K562 (cell line): ENCODE data around the gene MAB21L2.

Source experiments
- BHLHE40 ChIP-seq: IDR thresholded peaks from 2 replicates; pipeline ENCODE4 v1.6.1; 2011; ENCODE audit warnings: low read length, improper control_type of control experiment
- JUND ChIP-seq, 2 experiments: IDR thresholded peaks; 2 replicates in 1 of 2; 3 replicates in 1 of 2; pipeline ENCODE4 v1.6.1; 2011; ENCODE audit warnings: borderline replicate concordance in 2 of 2, low read depth in 2 of 2, low read length in 2 of 2, improper control_type of control experiment in 1 of 2, missing biosample characterization in 1 of 2, missing genetic modification characterization in 1 of 2, missing genetic modification reagents in 1 of 2
- KAT7 ChIP-seq: sonication (generic); formaldehyde crosslinking; IDR thresholded peaks from 2 replicates; pipeline ENCODE4 v1.8.0; 2022; ENCODE audit warnings: missing genetic modification reagents, mild to moderate bottlenecking, borderline replicate concordance
- RFX5 ChIP-seq: IDR thresholded peaks from 2 replicates; pipeline ENCODE4 v1.6.1; 2011; ENCODE audit warnings: low read depth, mild to moderate bottlenecking, improper control_type of control experiment, low read length
- SMARCA4 ChIP-seq: fragments of 450-650 bp; IDR thresholded peaks from 2 replicates; pipeline ENCODE4 v1.6.1; 2016
- STAG1 ChIP-seq: sonication (generic); formaldehyde crosslinking; IDR thresholded peaks from 2 replicates; pipeline ENCODE4 v1.5.0; 2020; ENCODE audit warnings: missing genetic modification reagents, borderline replicate concordance
- TEAD1 ChIP-seq, 2 experiments: fragments of 450-650 bp in 1 of 2; sonication (generic) in 1 of 2; formaldehyde crosslinking; IDR thresholded peaks; 2 replicates each; pipeline versions ENCODE4 v1.4.0 to v1.8.0; 2020 to 2022; ENCODE audit warnings: mild to moderate bottlenecking in 2 of 2, missing genetic modification reagents in 1 of 2
- TF ChIP-seq, protein P1 (sequence below): sonication (generic); formaldehyde crosslinking; IDR thresholded peaks from 2 replicates; pipeline ENCODE4 v1.9.0; 2022; ENCODE audit warnings: mild to moderate bottlenecking, missing genetic modification reagents

DNA sequence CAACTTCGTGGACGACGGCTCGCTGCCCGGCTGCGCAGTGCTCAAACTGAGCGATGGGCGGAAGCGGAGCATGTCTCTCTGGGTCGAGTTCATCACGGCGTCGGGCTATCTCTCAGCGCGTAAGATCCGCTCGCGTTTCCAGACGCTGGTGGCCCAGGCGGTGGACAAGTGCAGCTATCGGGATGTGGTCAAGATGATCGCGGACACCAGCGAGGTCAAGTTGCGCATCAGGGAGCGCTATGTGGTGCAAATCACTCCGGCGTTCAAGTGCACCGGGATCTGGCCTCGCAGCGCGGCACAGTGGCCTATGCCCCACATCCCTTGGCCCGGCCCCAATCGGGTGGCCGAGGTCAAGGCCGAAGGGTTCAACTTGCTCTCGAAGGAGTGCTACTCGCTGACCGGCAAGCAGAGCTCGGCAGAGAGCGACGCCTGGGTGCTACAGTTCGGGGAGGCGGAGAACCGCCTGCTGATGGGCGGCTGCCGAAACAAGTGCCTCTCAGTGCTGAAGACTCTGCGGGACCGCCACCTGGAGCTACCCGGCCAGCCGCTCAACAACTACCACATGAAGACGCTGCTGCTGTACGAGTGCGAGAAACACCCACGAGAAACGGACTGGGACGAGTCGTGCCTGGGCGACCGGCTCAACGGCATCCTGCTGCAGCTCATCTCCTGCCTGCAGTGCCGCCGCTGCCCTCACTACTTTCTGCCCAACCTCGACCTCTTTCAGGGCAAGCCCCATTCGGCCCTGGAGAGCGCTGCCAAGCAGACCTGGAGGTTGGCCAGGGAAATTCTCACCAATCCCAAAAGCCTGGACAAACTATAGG is 1.5 kb downstream of the MAB21L2 start:
- TF ChIP-seq BHLHE40 (no peak), TEAD1 (CRISPR knock-in tag; IDR thresholded peaks at IDR 0.05) (no peak), STAG1 (CRISPR knock-in tag) (no peak), RFX5 (no peak), JUND (IDR thresholded peaks at IDR 0.05; ENCODE audit: borderline replicate concordance, low read depth, low read length) (no peak), JUND (tag; IDR thresholded peaks at IDR 0.05; ENCODE audit: borderline replicate concordance, low read depth, low read length) (no peak), KAT7 (CRISPR knock-in tag) (no peak), SMARCA4 (no peak)
- TF ChIP-seq, protein P1, sequence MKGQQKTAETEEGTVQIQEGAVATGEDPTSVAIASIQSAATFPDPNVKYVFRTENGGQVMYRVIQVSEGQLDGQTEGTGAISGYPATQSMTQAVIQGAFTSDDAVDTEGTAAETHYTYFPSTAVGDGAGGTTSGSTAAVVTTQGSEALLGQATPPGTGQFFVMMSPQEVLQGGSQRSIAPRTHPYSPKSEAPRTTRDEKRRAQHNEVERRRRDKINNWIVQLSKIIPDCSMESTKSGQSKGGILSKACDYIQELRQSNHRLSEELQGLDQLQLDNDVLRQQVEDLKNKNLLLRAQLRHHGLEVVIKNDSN (CRISPR knock-in tag), result no peak
